Activated CD8-positive, alpha-beta memory T cell treated with anti-CD3 and anti-CD28 coated beads for 36 hours (primary cell): ENCODE data around the gene NIPSNAP3A. TPM values are rescaled to one million over a fixed set of nuclear protein-coding genes. Genes with fewer than 3 reads are reported as not detected.

ENCODE experiments used
- CTCF ChIA-PET: fragments of 350-600 bp; sonication (Branson Sonifier 250); formaldehyde crosslinking; loops from one replicate; lab custom pipeline; 2021; ENCODE audit warnings: antibody characterized with exemption; lab: Charles Lee
- POLR2A ChIA-PET: fragments of 350-600 bp; sonication (Branson Sonifier 250); formaldehyde crosslinking; loops from one replicate; lab custom pipeline; 2021; ENCODE audit warnings: antibody characterized with exemption; lab: Charles Lee
- total RNA-seq, 2 experiments: library from RNA; stranded (reverse); gene quantifications; one replicate each; pipeline ENCODE4 v1.2.3, GENCODE V29; 2021

Gene NIPSNAP3A
- total RNA-seq, 2 experiments from 2014 or later, result 9.9 to 10.4 TPM

- POLR2A ChIA-PET, result no interaction called here
- CTCF ChIA-PET, result no interaction called here
Measured at GRCh38 chr9:104798209-104798995, 50.9 kb downstream of the NIPSNAP3A start.

GRCh38 chr9:104800068-104800785 is 52.7 kb downstream of the NIPSNAP3A start:
- POLR2A ChIA-PET, result no interaction called here
- CTCF ChIA-PET, result no interaction called here

GRCh38 chr9:104802110-104802509 is 54.6 kb downstream of the NIPSNAP3A start:
- ChIA-PET POLR2A (no interaction called here), CTCF (interaction anchor here (0.7 kb wide), 1 partner anchor 12 kb away, joined by 3 read pairs; no protein-coding TSS in a partner anchor)

- ChIA-PET CTCF (no interaction called here), POLR2A (no interaction called here)
Measured at GRCh38 chr9:104802906-104803305, 55.4 kb downstream of the NIPSNAP3A start.

- POLR2A ChIA-PET, result no interaction called here
- CTCF ChIA-PET, result no interaction called here
Measured at GRCh38 chr9:104805441-104805840, 58.0 kb downstream of the NIPSNAP3A start.

GRCh38 chr9:104808035-104808614 is 60.6 kb downstream of the NIPSNAP3A start:
- CTCF ChIA-PET, result interaction anchor here (0.5 to 1.3 kb wide), 2 partner anchors 84 to 243 kb away, joined by 3 read pairs; no protein-coding TSS in a partner anchor
- POLR2A ChIA-PET, result no interaction called here

Other genes with a start within 250 kb of the NIPSNAP3A start
- not detected for gene OR13F1, start 243.4 kb upstream of the NIPSNAP3A start, total RNA-seq
- not detected for gene OR13C4, start 220.5 kb upstream of the NIPSNAP3A start, total RNA-seq
- not detected for gene OR13C3, start 210.8 kb upstream of the NIPSNAP3A start, total RNA-seq
- gene OR13C8, start 178.5 kb upstream of the NIPSNAP3A start, total RNA-seq, result not detected
- gene OR13C5, start 148.3 kb upstream of the NIPSNAP3A start, total RNA-seq, result not detected
- not detected for gene OR13C2, start 142.1 kb upstream of the NIPSNAP3A start, total RNA-seq
- not detected for gene OR13C9, start 129.5 kb upstream of the NIPSNAP3A start, total RNA-seq
- gene OR13D1, start 53.2 kb upstream of the NIPSNAP3A start, total RNA-seq, result not detected
- gene NIPSNAP3B, start 16.4 kb downstream of the NIPSNAP3A start, total RNA-seq, result under 1 TPM; 0.46 to 0.59 TPM
- under 1 TPM; 0.29 to 0.32 TPM for gene ABCA1, start 180.5 kb downstream of the NIPSNAP3A start, total RNA-seq